Natural killer cell (primary cell): Measurements from ENCODE around the gene ATM. TPM values are rescaled to one million over a fixed set of nuclear protein-coding genes. Genes with fewer than 3 reads are reported as not detected.
"Not testable (repeated sequence)": the region's sequence is repeated elsewhere in the genome, so short reads cannot be mapped to it uniquely, and the experiment has no call there.

Source experiments
- ATAC-seq, 3 donors: fragments of 150-1000 bp in 2 of 3; fragments of 200-7000 bp in 1 of 3; cut with Tn5 transposase; 1 replicate in 1 of 3; 2 replicates in 2 of 3; pipeline ENCODE4 v1.10.0; 2021; ENCODE audit warnings: mild to moderate bottlenecking in 2 of 3, moderate library complexity in 2 of 3
- DNase-seq, 2 donors: peaks; one replicate each; pipeline versions ENCODE4 v3.0.0 to v3.0.0-alpha.2; 2013 to 2021; ENCODE audit warnings: mixed read lengths in 1 of 2
- H3K27ac ChIP-seq: one replicate; pipeline ENCODE4 v1.5.1; 2013; ENCODE audit warnings: mild to moderate bottlenecking, low read length
- H3K27me3 ChIP-seq: one replicate; pipeline ENCODE4 v1.6.1; 2013; ENCODE audit warnings: low read length; ENCODE audit not compliant: control insufficient read depth, insufficient read depth
- H3K36me3 ChIP-seq: one replicate; pipeline ENCODE4 v1.6.1; 2013; ENCODE audit warnings: low read length; ENCODE audit not compliant: control insufficient read depth, insufficient read depth
- H3K4me1 ChIP-seq: one replicate; pipeline ENCODE4 v1.6.1; 2013; ENCODE audit warnings: low read length; ENCODE audit not compliant: control insufficient read depth, insufficient read depth
- H3K4me3 ChIP-seq: one replicate; pipeline ENCODE4 v1.5.1; 2013; ENCODE audit warnings: low read length
- H3K9me3 ChIP-seq: one replicate; pipeline ENCODE4 v1.6.1; 2013; ENCODE audit warnings: low read length; ENCODE audit not compliant: control insufficient read depth, insufficient read depth
- H3K27ac Mint-ChIP-seq, 2 donors: one replicate each; pipeline ENCODE4 v1.8.0; 2022; ENCODE audit warnings: mild to moderate bottlenecking in 2 of 2, mixed read lengths in 2 of 2, moderate library complexity in 1 of 2
- H3K27me3 Mint-ChIP-seq, 2 donors: one replicate each; pipeline ENCODE4 v1.8.0; 2022; ENCODE audit warnings: low read depth in 2 of 2, mixed read lengths in 2 of 2
- H3K36me3 Mint-ChIP-seq: one replicate; pipeline ENCODE4 v1.8.0; 2022; ENCODE audit warnings: mixed read lengths
- H3K4me1 Mint-ChIP-seq, 2 donors: one replicate each; pipeline ENCODE4 v1.8.0; 2022; ENCODE audit warnings: mixed read lengths in 2 of 2
- H3K4me3 Mint-ChIP-seq: one replicate; pipeline ENCODE4 v1.8.0; 2022; ENCODE audit warnings: mild to moderate bottlenecking, moderate library complexity, mixed read lengths
- H3K9me3 Mint-ChIP-seq, 2 donors: one replicate each; pipeline ENCODE4 v1.8.0; 2022; ENCODE audit warnings: mixed read lengths in 2 of 2
- CTCF ChIP-seq: fragments of 200-600 bp; IDR thresholded peaks from one replicate; pipeline ENCODE4 v1.8.0; 2022; ENCODE audit warnings: antibody characterized with exemption
- whole genome bisulfite sequencing: methylation state at CpG from one replicate; pipeline ENCODE4 v1.1.7; 2013; ENCODE audit warnings: missing lambda C conversion rate; ENCODE audit not compliant: insufficient coverage; 5-methylcytosine and 5-hydroxymethylcytosine counted together
- intact Hi-C: fragments of 100-400 bp; cut with micrococcal nuclease; formaldehyde crosslinking; loops from one replicate; pipeline ENCODE4 v1.14.2; 2022
- total RNA-seq, 4 donors: library from RNA; stranded (reverse); fragments of 120-200 nt in 1 of 4; gene quantifications; one replicate each; pipeline versions ENCODE4 v1.2.3 to v1.2.4, GENCODE V29; 2013 to 2022

Gene ATM
- total RNA-seq, 3 donors from 2014 or later (not counting 1 experiment from before 2014, with no cell fraction given): 502 to 568 (median 539) TPM

- no peak for TF ChIP-seq CTCF
- Mint-ChIP-seq H3K36me3 (peaks cover 30% of the 10 kb centered on the region), H3K4me1 (peaks cover 37 to 40% of the 10 kb centered on the region in 2 donors), H3K4me3 (no peak overlapping the region), H3K27me3 (no peaks in the 10 kb centered on the region), H3K9me3 (peaks cover 0 to 11% of the 10 kb centered on the region in 2 donors), H3K27ac (peak overlapping the region; percentile 82 to 85)
- DNase-seq (peak in 1 of 2 donors; percentile 17), ATAC-seq (no peak)
- Histone ChIP-seq H3K4me1 (no peaks in the 10 kb centered on the region), H3K27me3 (no peaks in the 10 kb centered on the region), H3K27ac (no peak overlapping the region), H3K36me3 (peaks cover 82% of the 10 kb centered on the region), H3K9me3 (no peaks in the 10 kb centered on the region), H3K4me3 (no peak overlapping the region)
- intact Hi-C loops: no loop called here
- 94% methylated on average over 4 of the region's 4 CpGs for WGBS
Observed at GRCh38 chr11:108278546-108278945, 55.7 kb downstream of the ATM start.

GRCh38 chr11:108278954-108279353 lies 56.1 kb downstream of the ATM start:
- Mint-ChIP-seq H3K4me1 (peaks cover 36% of the 10 kb centered on the region in 2 donors), H3K27ac (peak overlapping the region; percentile 82 to 85)
- no peak overlapping the region for H3K27ac ChIP-seq

GRCh38 chr11:108286370-108286769 lies 63.5 kb downstream of the ATM start:
- H3K27ac ChIP-seq: no peak overlapping the region
- no peaks in the 10 kb centered on the region for H3K4me1 ChIP-seq
- TF ChIP-seq CTCF: no peak
- H3K36me3 ChIP-seq: peaks cover 89% of the 10 kb centered on the region
- WGBS: 100% methylated on average over 1 of the region's 1 CpG
- ATAC-seq (peak in 1 of 3 donors; percentile 60), DNase-seq (peak in 1 of 2 donors; percentile 19)
- no peaks in the 10 kb centered on the region for H3K27me3 Mint-ChIP-seq
- H3K4me1 Mint-ChIP-seq: peaks cover 8 to 14% of the 10 kb centered on the region in 2 donors
- H3K4me3 ChIP-seq: no peak overlapping the region
- no peaks in the 10 kb centered on the region for H3K9me3 ChIP-seq
- peaks cover 8% of the 10 kb centered on the region for H3K36me3 Mint-ChIP-seq
- H3K27me3 ChIP-seq: no peaks in the 10 kb centered on the region
- intact Hi-C loops: no loop called here
- H3K9me3 Mint-ChIP-seq: no peaks in the 10 kb centered on the region
- H3K27ac Mint-ChIP-seq: peak overlapping the region in 1 of 2 donors; percentile 81
- H3K4me3 Mint-ChIP-seq: no peak overlapping the region

More at GRCh38 chr11:108278954-108279353, 56.1 kb downstream of the ATM start:
- H3K4me3 ChIP-seq: no peak overlapping the region
- H3K36me3 Mint-ChIP-seq: peaks cover 26% of the 10 kb centered on the region
- H3K4me1 ChIP-seq: no peaks in the 10 kb centered on the region
- no peaks in the 10 kb centered on the region for H3K9me3 ChIP-seq
- H3K9me3 Mint-ChIP-seq: peaks cover 0 to 11% of the 10 kb centered on the region in 2 donors
- no peaks in the 10 kb centered on the region for H3K27me3 ChIP-seq
- 100% methylated on average over 3 of the region's 4 CpGs for WGBS
- DNase-seq: no peak
- TF ChIP-seq CTCF: no peak
- peaks cover 82% of the 10 kb centered on the region for H3K36me3 ChIP-seq
- intact Hi-C loops: no loop called here
- H3K4me3 Mint-ChIP-seq: no peak overlapping the region
- H3K27me3 Mint-ChIP-seq: no peaks in the 10 kb centered on the region
- no peak for ATAC-seq

GRCh38 chr11:108286956-108287355 lies 64.1 kb downstream of the ATM start:
- Mint-ChIP-seq H3K9me3 (no peaks in the 10 kb centered on the region), H3K36me3 (peaks cover 12% of the 10 kb centered on the region)
- no peak for DNase-seq

GRCh38 chr11:108289066-108289465 lies 66.2 kb downstream of the ATM start:
- peaks cover 90% of the 10 kb centered on the region for H3K36me3 ChIP-seq
- DNase-seq, H3K27me3 ChIP-seq, ATAC-seq, H3K9me3 ChIP-seq, H3K4me3 ChIP-seq, H3K9me3 Mint-ChIP-seq, intact Hi-C loops, H3K4me1 ChIP-seq, H3K27ac ChIP-seq, H3K27me3 Mint-ChIP-seq, H3K4me3 Mint-ChIP-seq: not testable (repeated sequence)
- Mint-ChIP-seq H3K4me1 (peaks cover 15 to 25% of the 10 kb centered on the region in 2 donors), H3K27ac (peak overlapping the region in 1 of 2 donors; percentile 50), H3K36me3 (peaks cover 18% of the 10 kb centered on the region)

More at GRCh38 chr11:108286956-108287355, 64.1 kb downstream of the ATM start:
- no peaks in the 10 kb centered on the region for H3K9me3 ChIP-seq
- Mint-ChIP-seq H3K4me1 (peaks cover 14 to 18% of the 10 kb centered on the region in 2 donors), H3K27ac (peak overlapping the region in 1 of 2 donors; percentile 81), H3K27me3 (no peaks in the 10 kb centered on the region), H3K4me3 (no peak overlapping the region)
- intact Hi-C loops: no loop called here
- no peaks in the 10 kb centered on the region for H3K27me3 ChIP-seq
- WGBS: 100% methylated on average over 3 of the region's 3 CpGs
- no peak overlapping the region for H3K27ac ChIP-seq
- no peak for ATAC-seq
- no peak for TF ChIP-seq CTCF
- H3K4me1 ChIP-seq: no peaks in the 10 kb centered on the region
- peaks cover 93% of the 10 kb centered on the region for H3K36me3 ChIP-seq
- no peak overlapping the region for H3K4me3 ChIP-seq
